ENCODE measurements around the gene VAMP4.
"Not testable (repeated sequence)": the region's sequence is repeated elsewhere in the genome, so short reads cannot be mapped to it uniquely, and the experiment has no call there.

VAMP4 gene

DNA sequence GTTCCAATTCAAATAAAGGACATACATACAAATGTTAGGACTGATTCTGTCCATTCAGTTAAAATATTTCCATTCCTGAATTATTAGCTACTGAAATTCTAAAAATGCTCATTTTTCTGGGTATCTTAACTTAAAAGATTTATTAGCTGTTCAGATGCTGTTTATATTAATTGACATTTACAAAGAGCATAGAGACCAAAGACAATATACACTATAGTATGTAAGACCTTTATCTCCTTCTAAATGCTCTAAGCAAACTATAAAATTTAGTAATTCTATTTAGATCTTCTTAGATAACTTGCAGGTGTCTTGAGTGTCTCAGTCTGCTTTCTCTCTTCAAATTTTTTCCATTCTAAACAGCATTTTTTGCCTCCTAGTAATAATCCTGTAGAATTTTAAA is 39.3 kb downstream of the VAMP4 start:
- DNase-seq (ENCODE audit: low read depth in 1 of 2, low spot score in 1 of 2) = no peak

GRCh38 chr1:171699531-171699930 is 42.3 kb downstream of the VAMP4 start:
- no peak for DNase-seq (ENCODE audit: low read depth in 1 of 2, low spot score in 1 of 2)

DNA sequence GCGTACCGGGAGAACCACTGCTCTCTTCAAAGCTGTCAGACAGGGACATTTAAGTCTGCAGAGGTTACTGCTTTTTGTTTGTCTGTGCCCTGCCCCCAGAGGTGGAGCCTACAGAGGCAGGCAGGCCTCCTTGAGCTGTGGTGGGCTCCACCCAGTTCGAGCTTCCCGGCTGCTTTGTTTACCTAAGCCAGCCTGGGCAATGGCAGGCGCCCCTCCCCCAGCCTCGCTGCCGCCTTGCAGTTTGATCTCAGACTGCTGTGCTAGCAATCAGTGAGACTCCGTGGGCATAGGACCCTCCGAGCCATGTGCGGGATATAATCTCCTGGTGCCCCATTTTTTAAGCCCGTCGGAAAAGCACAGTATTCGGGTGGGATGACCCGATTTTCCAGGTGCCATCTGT is 46.1 kb downstream of the VAMP4 start:
- DNase-seq (ENCODE audit: low read depth in 1 of 2, low spot score in 1 of 2) = not testable (repeated sequence)

DNA sequence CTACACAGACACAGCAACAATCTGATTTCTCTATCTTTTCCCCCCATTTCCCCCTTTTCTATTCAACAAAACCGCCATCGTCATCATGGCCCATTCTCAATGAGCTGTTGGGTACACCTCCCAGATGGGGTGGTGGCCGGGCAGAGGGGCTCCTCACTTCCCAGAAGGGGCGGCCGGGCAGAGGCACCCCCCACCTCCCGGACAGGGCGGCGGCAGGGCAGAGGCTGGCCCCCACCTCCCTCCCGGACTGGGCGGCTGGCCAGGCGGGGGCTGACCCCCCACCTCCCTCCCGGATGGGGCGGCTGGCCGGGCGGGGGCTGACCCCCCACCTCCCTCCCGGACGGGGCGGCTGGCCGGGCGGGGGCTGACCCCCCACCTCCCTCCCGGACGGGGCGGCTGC is 48.3 kb downstream of the VAMP4 start:
- not testable (repeated sequence) for DNase-seq (ENCODE audit: low read depth in 1 of 2, low spot score in 1 of 2)

DNA sequence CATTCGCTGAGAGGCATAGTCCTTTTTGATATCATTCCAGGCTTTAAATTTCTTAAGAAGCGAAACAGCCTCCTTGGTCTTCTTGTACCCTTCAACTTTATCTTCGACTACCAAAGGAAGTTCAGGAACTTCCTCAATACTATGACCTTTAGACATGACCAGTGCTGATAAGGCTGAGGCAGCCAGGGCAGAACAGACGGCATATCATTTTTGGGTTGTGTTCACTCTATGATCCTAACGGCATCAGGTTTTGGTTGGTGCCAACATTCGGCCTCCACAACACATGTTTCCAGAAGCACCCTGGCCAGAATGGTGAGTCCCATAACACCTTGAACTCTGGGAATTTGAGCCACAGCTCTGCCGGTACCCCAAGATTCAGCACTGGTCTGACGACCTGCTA is 58.0 kb downstream of the VAMP4 start:
- DNase-seq (ENCODE audit: low read depth in 1 of 2, low spot score in 1 of 2) = no peak

DNA sequence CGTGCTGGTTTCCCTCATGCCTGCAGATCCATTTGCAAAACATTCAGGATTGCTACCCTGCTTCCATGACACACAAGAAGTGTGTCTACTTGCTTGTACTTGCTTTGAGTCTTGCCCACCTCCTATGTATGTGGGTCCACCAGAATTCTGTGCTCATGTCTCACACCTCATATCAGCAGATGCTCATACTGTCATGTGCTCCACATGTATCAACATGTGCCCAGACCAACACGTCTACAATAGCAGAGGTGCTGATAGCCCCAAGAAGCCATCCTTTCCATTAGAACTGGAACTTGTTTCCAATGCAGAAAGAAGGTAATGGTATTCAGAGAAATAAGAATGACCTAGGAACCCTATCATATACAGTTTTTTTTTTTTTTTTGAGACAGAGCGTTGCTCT is 61.5 kb downstream of the VAMP4 start:
- DNase-seq (ENCODE audit: low read depth in 1 of 2, low spot score in 1 of 2) = no peak

- no peak for DNase-seq (ENCODE audit: low read depth in 1 of 2, low spot score in 1 of 2)
Measured at GRCh38 chr1:171676823-171677222, 65.0 kb downstream of the VAMP4 start.

DNA sequence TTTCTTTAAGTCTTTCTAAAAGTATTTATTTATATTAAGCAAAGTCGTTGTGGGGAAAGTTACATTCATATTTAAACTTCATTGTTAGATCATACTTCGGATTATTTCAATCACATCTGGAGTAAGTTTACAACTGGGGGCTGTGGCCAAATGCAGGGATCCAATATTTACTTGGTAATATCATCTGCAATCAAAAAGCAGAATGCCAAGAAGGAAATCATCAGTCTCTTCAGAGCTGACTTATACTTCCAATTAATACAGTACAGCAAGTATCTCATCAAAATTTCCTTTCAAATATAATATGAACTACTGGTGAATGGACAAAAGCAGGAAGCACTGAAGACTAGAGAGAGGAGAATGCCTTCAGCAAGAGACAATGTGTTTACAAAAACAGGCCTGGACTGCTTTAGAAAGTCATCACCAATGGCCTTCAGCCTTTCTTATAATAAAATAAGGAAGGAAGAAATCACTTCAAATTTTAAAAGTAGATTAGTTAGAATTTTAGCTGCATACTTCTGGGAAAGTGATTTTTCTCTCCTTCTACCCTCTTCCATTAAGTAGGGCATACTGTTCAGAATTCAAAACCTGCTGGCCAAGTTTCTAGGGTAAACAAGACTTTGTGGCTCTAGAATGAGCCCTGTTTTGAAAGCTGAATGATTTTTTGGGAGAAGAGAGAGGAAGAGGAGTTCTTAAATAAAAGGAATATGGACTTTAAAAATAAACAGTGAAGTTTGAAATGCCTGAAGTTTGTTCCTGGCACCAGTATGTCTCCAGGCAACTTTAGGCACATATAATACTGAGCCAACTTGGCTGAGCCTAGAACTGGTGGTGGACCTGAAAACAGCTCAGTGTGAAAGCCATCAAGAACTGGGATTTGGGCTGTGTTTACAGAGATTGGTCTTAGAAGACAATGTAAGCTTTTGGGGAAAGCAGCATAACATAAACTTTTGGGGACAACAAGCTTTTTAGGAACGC is 67.1 kb downstream of the VAMP4 start:
- DNase-seq (ENCODE audit: low read depth in 1 of 2, low spot score in 1 of 2) = no peak

DNA sequence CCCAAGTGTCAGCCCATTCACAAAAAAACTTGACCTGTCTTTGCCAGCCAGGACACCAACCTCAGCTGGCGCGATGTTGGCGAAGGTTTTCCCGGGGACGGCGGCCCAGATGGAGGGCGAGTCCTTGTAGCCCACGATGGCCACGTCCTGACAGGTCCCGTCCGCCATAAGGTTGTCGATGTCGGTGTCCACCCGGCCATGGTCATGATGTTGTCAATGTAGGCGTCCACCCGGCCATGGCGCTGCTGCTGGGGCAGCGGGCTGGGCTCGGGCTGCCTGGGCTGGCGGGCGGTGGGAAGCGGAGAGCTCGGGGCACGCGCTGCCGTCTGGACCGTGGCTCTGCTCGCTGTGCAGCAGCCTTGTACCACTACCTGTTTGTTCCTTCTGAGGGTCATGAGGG is 71.1 kb downstream of the VAMP4 start:
- DNase-seq (ENCODE audit: low read depth in 1 of 2, low spot score in 1 of 2) = no peak

GRCh38 chr1:171668372-171668771 is 73.5 kb downstream of the VAMP4 start:
- DNase-seq (ENCODE audit: low read depth in 1 of 2, low spot score in 1 of 2) = no peak

- DNase-seq (ENCODE audit: low read depth in 1 of 2, low spot score in 1 of 2) = no peak
Measured at GRCh38 chr1:171666114-171666769, 75.6 kb downstream of the VAMP4 start.

DNA sequence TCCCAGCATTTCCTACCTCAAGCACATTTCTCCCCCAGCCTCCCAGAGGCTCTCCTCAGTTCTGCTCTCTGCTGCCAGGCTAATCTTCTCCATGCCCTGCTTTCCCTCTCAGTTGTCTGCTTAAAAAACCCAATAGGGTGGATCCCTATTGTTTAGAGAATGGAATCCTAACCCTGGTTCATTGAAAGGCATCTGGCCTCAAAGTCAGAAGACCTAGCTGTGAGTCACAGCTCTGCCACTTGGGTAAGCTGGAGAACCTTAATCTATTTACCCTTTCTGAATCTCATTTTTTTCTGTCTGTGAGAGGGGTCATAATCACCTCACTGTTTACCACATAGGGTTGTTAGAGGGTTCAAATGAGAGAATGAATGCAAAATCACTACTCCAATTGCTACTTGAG is 76.9 kb downstream of the VAMP4 start:
- no peak for DNase-seq (ENCODE audit: low read depth in 1 of 2, low spot score in 1 of 2)

DNA sequence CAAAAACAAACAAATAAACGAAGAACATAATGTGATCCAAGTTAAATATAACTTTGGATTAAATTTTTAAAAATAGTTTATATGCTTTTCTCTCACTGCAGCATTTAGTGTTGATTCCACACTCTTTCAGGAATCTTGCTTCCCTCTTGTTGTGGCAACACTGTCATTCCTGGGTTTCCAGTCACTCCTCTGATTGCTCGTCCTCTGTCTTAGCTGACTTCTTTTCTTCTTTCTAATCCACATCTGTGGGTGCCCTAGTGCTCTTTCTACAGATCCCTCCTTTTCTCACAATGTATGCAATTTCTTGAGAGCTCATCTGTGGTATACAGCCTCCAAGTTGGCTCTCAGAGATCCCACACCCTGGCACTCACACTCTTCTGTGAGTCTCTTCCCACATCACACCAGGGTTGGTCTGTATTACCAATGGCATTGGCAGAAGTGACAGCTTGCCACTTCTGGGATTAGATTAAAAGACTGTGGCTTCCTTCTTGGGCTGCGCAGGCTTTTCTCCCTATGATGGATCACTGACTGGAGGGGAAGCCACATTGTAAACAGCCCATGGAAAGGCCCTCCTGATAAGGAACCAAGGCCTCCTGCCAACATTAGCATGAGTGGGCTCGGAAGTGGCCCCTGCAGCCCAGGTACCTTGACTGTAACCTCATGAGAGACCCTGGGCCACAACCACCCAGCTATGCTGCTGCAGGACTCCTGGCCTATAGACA is 77.8 kb downstream of the VAMP4 start:
- DNase-seq (ENCODE audit: low read depth in 1 of 2, low spot score in 1 of 2) = no peak

- DNase-seq (ENCODE audit: low read depth in 1 of 2, low spot score in 1 of 2) = no peak
Measured at GRCh38 chr1:171663036-171663853, 78.6 kb downstream of the VAMP4 start.

- no peak for DNase-seq (ENCODE audit: low read depth in 1 of 2, low spot score in 1 of 2)
Measured at GRCh38 chr1:171661076-171661650, 80.7 kb downstream of the VAMP4 start.

GRCh38 chr1:171656206-171656605 is 85.7 kb downstream of the VAMP4 start:
- not testable (repeated sequence) for DNase-seq (ENCODE audit: low read depth in 1 of 2, low spot score in 1 of 2)

DNA sequence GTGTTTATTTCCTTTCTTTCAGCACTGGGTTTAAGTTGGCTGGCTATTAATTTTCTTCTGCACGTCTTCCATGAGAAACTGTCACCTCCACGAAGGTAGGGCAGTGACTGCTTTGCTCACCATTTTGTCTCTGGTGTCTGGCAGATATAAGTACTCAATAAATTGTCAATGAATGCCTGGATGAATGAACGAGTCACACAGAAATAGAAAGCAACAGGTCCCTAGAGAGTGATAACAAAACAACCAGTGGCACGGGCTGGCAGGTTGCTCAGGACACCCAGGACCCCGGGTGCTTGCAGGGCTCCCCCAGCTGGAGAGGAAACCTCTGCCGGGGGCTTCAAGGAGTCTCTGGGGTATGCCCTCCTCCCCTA is 86.1 kb downstream of the VAMP4 start:
- no peak for DNase-seq (ENCODE audit: low read depth in 1 of 2, low spot score in 1 of 2)

DNA sequence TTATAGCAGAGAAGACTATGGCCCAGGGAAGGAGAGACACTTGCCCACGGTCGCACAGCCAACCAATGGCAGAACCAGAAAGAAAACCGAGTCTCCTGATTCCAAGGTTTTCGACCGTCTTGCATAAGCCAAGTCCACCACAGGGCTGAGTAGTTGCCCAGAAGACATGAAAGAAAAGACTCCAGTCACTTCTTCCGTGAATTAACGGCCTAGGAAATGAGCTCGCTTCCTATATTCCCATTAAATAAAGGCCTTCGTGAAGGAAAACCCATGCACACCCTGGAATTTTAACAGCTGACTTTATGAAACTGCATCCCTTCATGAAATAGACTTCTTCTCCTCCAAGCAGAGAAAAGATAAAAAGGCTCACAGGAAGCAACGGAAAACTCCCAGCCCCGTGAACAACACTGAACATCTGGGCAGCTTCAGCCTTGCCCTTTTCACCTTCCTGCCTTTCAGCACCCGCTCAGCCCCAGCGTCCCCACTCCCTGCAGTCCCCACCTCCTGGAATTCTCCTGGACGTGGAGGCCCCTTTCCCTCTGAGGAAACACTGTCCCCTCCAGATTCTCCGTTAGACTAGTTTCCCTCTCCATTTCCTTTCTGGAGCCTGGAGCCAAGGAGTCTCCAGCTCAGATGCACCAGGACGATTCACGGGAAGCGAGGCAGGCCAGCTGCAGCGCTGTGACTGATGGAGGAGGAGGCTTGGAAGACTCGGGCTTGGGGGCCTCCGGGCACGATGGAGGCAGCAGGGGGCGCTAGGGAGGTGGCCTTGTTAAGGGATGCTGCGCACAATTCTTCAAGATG is 86.7 kb downstream of the VAMP4 start:
- peak; percentile 51 to 55 for DNase-seq (ENCODE audit: low read depth in 1 of 2, low spot score in 1 of 2)

DNA sequence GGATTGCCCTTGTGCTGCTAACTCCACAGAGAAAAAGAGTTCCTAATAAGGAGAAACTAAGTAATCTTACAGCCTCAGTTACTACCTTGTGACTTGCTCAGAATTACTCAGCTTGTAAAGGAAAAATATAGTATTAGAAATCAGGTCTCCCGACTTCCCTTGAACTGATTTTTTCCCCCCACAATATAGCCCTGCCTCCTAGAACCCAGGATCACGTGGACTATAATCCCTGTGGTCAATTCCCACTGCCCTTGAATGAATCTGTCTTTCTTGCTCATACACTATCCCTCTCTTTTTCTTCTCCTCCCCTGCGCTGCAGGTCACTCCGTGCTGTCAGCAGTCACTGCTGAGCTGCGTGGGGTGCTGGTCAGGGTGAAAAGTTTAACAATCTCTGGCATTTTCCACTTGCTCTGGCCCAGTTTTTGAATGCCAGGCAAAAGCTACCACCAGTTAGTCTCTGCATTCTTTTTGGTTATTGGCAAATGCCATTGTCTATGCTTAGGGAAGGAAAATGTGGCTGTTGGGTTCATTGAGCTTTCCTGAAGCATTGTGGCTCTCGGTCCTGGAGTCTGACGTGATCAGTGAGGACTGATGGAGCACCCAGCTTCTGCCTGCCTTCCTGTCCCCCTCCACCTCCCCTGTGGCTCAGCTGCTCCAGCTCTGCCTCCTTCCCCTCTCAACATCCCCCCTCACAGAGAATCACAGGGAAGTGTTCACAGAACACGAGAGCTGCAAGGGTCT is 87.5 kb downstream of the VAMP4 start:
- DNase-seq (ENCODE audit: low read depth in 1 of 2, low spot score in 1 of 2) = no peak
